Esophagus squamous epithelium (tissue), 4 donors: ENCODE data around the gene NSMF.

Source experiments
- CTCF ChIP-seq, 6 experiments: fragments of 450-650 bp in 4 of 6; fragments of 200-600 bp in 2 of 6; sonication (generic) in 2 of 6; IDR thresholded peaks; one replicate each; pipeline ENCODE4 v1.5.1; 2016 to 2019; ENCODE audit warnings: antibody characterized with exemption in 6 of 6, mild to moderate bottlenecking in 4 of 6, moderate library complexity in 4 of 6
- POLR2A ChIP-seq, 4 donors: fragments of 450-650 bp; IDR thresholded peaks; one replicate each; pipeline ENCODE4 v1.6.1; 2017; ENCODE audit warnings: antibody characterized with exemption in 4 of 4, mild to moderate bottlenecking in 4 of 4, moderate library complexity in 3 of 4

- no peak for TF ChIP-seq CTCF (IDR thresholded peaks at IDR 0.05)
- no peak for TF ChIP-seq POLR2A (IDR thresholded peaks at IDR 0.05)
Observed at GRCh38 chr9:137430723-137431415, 28.3 kb downstream of the NSMF start.
